ENCODE data around the gene LCN12.

- TF ChIP-seq GATA2 (IDR thresholded peaks at IDR 0.05; ENCODE audit: low read depth, low read length), result no peak
- no peak for TF ChIP-seq GATA3 (IDR thresholded peaks at IDR 0.05; ENCODE audit: low read depth, low read length)
Observed at GRCh38 chr9:136983167-136983566, 31.1 kb downstream of the LCN12 start.

All from SH-SY5Y (cell line).